Thoracic aorta (tissue), 2 donors: ENCODE data around the gene RAVER2. TPM values are rescaled to one million over a fixed set of nuclear protein-coding genes. Genes with fewer than 3 reads are reported as not detected.

Experiments
- ATAC-seq: fragments of 150-250 bp; one replicate; pipeline ENCODE4 v1.8.0; 2017; ENCODE audit warnings: low read depth; ENCODE audit not compliant: insufficient number of reproducible peaks, low FRiP score
- DNase-seq: peaks from one replicate; pipeline ENCODE4 v3.0.0-alpha.2; 2020; ENCODE audit warnings: low spot score
- H3K27ac ChIP-seq, 2 donors: fragments of 200-600 bp; sonication (generic); 1 replicate in 1 of 2; 2 replicates in 1 of 2; pipeline ENCODE4 v1.5.1; 2016; ENCODE audit warnings: mild to moderate bottlenecking in 2 of 2, moderate library complexity in 2 of 2
- H3K27me3 ChIP-seq: fragments of 200-600 bp; sonication (generic); replicated peaks from 2 replicates; pipeline ENCODE4 v1.6.0; 2016; ENCODE audit warnings: mild to moderate bottlenecking; ENCODE audit not compliant: insufficient read depth
- H3K36me3 ChIP-seq: fragments of 200-600 bp; sonication (generic); one replicate; pipeline ENCODE4 v1.5.1; 2016
- H3K4me1 ChIP-seq, 2 donors: fragments of 200-600 bp; sonication (generic); 1 replicate in 1 of 2; 2 replicates in 1 of 2; pipeline versions ENCODE4 v1.5.1 to v1.6.0; 2016; ENCODE audit warnings: low read depth in 2 of 2, mild to moderate bottlenecking in 1 of 2; ENCODE audit not compliant: control insufficient read depth in 1 of 2
- H3K4me3 ChIP-seq: fragments of 200-600 bp; sonication (generic); 2 replicates; pipeline ENCODE4 v1.5.1; 2016; ENCODE audit warnings: mild to moderate bottlenecking
- H3K9me3 ChIP-seq: fragments of 200-600 bp; sonication (generic); 2 replicates; pipeline ENCODE4 v1.5.1; 2016
- total RNA-seq, 2 donors: library from RNA; depleted of rRNA; stranded (reverse); fragments of >200 nt; gene quantifications; one replicate each; pipeline versions ENCODE4 v1.1.0 to v1.2.3, GENCODE V29; 2016
- TF ChIP-seq, protein P1 (sequence below): fragments of 200-600 bp; sonication (generic); IDR thresholded peaks from one replicate; pipeline ENCODE4 v1.5.1; 2019; ENCODE audit warnings: antibody characterized with exemption

The RAVER2 gene
- total RNA-seq, 2 donors from 2014 or later, result 17.2 to 18.3 TPM

DNA sequence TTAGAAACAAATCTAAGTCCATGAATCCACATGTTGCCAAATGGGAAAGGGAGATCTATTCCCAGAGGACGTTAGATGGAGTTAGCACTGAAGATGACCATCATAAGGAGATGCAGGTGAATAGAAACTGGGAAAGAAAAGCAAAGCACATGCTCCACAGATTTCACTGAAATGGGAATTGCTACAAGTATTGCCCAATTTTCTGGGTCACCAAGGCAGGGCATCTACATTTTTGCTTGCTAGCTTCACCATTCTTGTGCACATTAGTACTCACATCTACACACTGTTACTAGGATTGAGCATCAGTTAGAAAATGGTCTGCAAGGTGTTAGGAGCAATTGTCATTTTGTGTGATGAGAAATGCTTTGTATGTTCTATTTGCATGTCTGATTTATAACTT, 122.4 kb downstream of the RAVER2 start:
- Histone ChIP-seq H3K4me3 (no peak overlapping the region), H3K27ac (no peak overlapping the region), H3K4me1 (no peaks in the 10 kb centered on the region), H3K36me3 (peaks cover 44% of the 10 kb centered on the region), H3K9me3 (no peaks in the 10 kb centered on the region), H3K27me3 (no peaks in the 10 kb centered on the region)
- TF ChIP-seq, protein P1, sequence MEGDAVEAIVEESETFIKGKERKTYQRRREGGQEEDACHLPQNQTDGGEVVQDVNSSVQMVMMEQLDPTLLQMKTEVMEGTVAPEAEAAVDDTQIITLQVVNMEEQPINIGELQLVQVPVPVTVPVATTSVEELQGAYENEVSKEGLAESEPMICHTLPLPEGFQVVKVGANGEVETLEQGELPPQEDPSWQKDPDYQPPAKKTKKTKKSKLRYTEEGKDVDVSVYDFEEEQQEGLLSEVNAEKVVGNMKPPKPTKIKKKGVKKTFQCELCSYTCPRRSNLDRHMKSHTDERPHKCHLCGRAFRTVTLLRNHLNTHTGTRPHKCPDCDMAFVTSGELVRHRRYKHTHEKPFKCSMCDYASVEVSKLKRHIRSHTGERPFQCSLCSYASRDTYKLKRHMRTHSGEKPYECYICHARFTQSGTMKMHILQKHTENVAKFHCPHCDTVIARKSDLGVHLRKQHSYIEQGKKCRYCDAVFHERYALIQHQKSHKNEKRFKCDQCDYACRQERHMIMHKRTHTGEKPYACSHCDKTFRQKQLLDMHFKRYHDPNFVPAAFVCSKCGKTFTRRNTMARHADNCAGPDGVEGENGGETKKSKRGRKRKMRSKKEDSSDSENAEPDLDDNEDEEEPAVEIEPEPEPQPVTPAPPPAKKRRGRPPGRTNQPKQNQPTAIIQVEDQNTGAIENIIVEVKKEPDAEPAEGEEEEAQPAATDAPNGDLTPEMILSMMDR, result no peak
- ATAC-seq, result no peak
- no peak for DNase-seq

DNA sequence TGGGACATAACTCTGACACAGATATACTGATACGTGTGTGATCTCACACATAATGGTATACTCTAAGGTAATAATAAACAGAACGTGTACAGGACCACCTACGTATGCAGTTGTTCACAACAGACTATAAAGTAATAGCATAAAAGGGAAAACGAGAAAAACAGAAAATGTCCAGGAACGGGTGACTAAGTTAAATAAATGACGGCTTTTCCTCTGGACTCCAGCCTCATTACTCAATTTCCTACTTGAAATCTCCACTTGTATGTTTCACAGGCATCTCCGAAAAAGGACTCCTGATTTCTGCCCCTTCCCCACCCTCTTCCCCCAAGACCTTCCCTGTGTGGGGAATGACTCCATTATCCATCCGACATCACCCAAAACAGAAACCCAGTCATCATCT, 126.4 kb downstream of the RAVER2 start:
- no peak for DNase-seq
- no peak for ATAC-seq
- peaks cover 43% of the 10 kb centered on the region for H3K36me3 ChIP-seq
- no peaks in the 10 kb centered on the region for H3K4me1 ChIP-seq
- H3K27me3 ChIP-seq, result no peaks in the 10 kb centered on the region
- H3K4me3 ChIP-seq, result no peak overlapping the region
- H3K27ac ChIP-seq, result no peak overlapping the region
- TF ChIP-seq, protein P1, result no peak
- no peaks in the 10 kb centered on the region for H3K9me3 ChIP-seq

DNA sequence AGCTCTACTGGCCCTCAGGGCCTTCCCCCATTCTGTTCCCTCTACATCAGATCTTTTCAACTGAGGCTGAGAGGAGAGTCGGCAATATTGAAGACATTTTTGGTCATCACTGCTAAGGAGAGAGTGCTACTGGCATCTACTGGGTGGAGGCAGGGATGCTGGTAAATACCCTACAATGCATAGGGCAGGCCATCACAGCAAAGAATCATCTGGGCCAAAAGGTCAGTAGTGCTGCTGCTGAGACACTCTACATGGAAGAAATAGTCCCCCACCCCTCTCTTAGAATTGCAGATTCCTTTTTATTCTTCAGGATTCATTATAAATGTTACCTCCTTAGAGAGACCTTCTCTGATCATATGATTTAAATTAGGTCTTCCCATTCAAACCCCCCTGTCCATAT, 127.2 kb downstream of the RAVER2 start:
- Histone ChIP-seq H3K27ac (no peak overlapping the region), H3K4me1 (no peaks in the 10 kb centered on the region), H3K36me3 (peaks cover 43% of the 10 kb centered on the region), H3K27me3 (no peaks in the 10 kb centered on the region), H3K4me3 (no peak overlapping the region), H3K9me3 (no peaks in the 10 kb centered on the region)
- TF ChIP-seq, protein P1, result no peak
- ATAC-seq (no peak), DNase-seq (no peak)

DNA sequence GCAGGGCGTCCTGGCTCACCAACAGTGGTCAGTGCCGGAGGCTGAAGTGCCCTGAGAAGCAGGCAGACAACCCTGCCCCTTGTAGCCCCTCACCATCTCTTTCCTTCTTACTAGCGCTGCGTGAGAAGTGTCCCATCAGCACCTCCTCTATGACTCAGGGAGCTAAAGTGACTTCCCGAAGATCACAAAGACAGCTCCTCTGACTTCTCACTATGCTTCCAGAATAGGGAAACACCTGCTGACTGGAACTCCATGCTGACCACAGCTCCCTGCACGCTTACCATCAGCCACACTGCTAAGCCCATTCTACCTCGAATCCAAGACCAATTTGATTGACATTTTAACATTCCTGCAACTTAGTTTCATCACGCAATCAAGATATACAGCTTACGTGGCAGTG, 128.7 kb downstream of the RAVER2 start:
- Histone ChIP-seq H3K4me1 (no peaks in the 10 kb centered on the region), H3K27ac (no peak overlapping the region), H3K4me3 (no peak overlapping the region), H3K36me3 (peaks cover 40% of the 10 kb centered on the region), H3K9me3 (no peaks in the 10 kb centered on the region), H3K27me3 (no peaks in the 10 kb centered on the region)
- DNase-seq (no peak), ATAC-seq (no peak)
- TF ChIP-seq, protein P1, result no peak

DNA sequence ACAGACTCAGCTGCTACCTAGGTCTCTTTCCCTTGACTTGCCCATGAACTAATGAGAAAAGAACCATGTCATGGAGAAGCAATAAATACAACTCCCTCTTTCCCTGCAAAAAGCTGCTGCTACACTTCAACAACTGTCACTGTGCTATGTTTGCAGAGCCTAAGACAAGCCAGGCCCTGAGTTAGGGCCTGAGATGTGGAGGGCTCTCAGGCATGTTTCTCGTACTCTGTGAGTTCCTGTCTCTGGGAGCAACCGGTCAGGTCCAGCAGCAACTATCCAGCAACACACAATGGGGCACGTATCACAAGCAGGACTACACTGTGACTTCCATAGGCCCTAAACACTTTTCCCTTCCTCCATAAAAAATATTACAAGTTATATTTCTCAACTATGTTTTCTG, 129.8 kb downstream of the RAVER2 start:
- peaks cover 37% of the 10 kb centered on the region for H3K36me3 ChIP-seq
- H3K4me3 ChIP-seq, result no peak overlapping the region
- no peaks in the 10 kb centered on the region for H3K27me3 ChIP-seq
- ATAC-seq, result no peak
- no peaks in the 10 kb centered on the region for H3K9me3 ChIP-seq
- no peak overlapping the region for H3K27ac ChIP-seq
- TF ChIP-seq, protein P1, result no peak
- no peak for DNase-seq
- H3K4me1 ChIP-seq, result no peaks in the 10 kb centered on the region
